ENCODE measurements around the gene SRI. TPM values are rescaled to one million over a fixed set of nuclear protein-coding genes. Genes with fewer than 3 reads are reported as not detected.

SRI gene
- total RNA-seq, 1 experiment from 2014 or later, result 136 TPM

DNA sequence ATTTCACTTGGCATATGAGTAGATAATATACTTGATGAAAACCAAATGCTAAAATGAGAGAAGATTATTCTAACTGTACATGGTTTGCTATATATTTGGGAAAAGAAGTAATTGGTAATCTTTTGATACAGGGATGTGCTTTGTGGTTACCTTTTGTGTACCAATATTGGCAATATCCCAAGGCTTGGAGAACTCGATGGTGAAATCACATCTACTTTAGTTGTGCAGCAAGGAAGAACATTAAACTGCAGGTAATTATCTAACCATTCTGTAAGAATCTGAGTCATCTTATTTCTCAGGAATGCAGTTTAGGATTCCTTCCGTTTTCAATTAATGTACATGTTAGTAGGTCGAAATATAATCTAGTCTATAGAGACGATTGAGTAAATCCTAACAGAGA, 64.1 kb downstream of the SRI start:
- Histone ChIP-seq H4K20me1 (ENCODE audit: control insufficient read depth, insufficient read depth, insufficient read length) (no peaks in the 10 kb centered on the region), H2BK120ac (ENCODE audit: low read depth, low read length, poor library complexity, severe bottlenecking) (no peak overlapping the region), H3T11ph (ENCODE audit: low read length) (no peak overlapping the region), H4K5ac (ENCODE audit: insufficient read length, low read depth, low read length) (no peak overlapping the region), H2BK5ac (ENCODE audit: insufficient read length, low read length) (no peak overlapping the region), H3K9ac (ENCODE audit: extremely low read depth, insufficient read length, low read length) (no peak overlapping the region), H4K91ac (ENCODE audit: insufficient read length, low read depth, low read length) (no peak overlapping the region), H2AFZ (ENCODE audit: low read length) (no peak overlapping the region), H3K56ac (ENCODE audit: insufficient read length, low read depth, low read length) (no peak overlapping the region), H2BK15ac (ENCODE audit: low read depth, low read length) (no peak overlapping the region), H3K79me2 (ENCODE audit: insufficient read depth, low read length) (no peaks in the 10 kb centered on the region), H3K4me1 (ENCODE audit: insufficient read depth, low read length) (peaks cover 6% of the 10 kb centered on the region), H4K8ac (replicated peaks; ENCODE audit: insufficient read length, low read depth, low read length) (no peak overlapping the region), H3K14ac (ENCODE audit: insufficient read depth, low read length) (no peak overlapping the region), H3K9me3 (ENCODE audit: control insufficient read depth, low read depth, low read length) (no peaks in the 10 kb centered on the region), H2AK5ac (ENCODE audit: insufficient read length, low read length) (no peak overlapping the region), H3K23me2 (ENCODE audit: insufficient read length, low read depth, low read length, poor library complexity, severe bottlenecking) (no peaks in the 10 kb centered on the region), H2BK20ac (ENCODE audit: low read depth, low read length, poor library complexity, severe bottlenecking) (no peak overlapping the region), H3K18ac (ENCODE audit: insufficient read length, low read depth, low read length) (no peak overlapping the region), H3K79me1 (ENCODE audit: insufficient read depth, low read depth, low read length, poor library complexity, severe bottlenecking) (no peaks in the 10 kb centered on the region), H3K23ac (ENCODE audit: insufficient read length, low read depth, low read length) (no peak overlapping the region), H3K4me2 (ENCODE audit: insufficient read depth, insufficient read length, low read length) (no peak overlapping the region), H2BK12ac (ENCODE audit: insufficient read length, low read depth, low read length) (no peak overlapping the region), H3K4ac (ENCODE audit: low read depth, low read length) (no peak overlapping the region), H3K27me3 (ENCODE audit: insufficient read depth, low read length) (no peaks in the 10 kb centered on the region), H3K27ac (ENCODE audit: insufficient read length, low read depth, low read length) (no peak overlapping the region)
- Mint-ChIP-seq H3K4me1 (peaks cover 24 to 28% of the 10 kb centered on the region in 2 experiments), H3K9me3 (peaks cover 19 to 29% of the 10 kb centered on the region in 2 experiments), H3K36me3 (ENCODE audit: insufficient read depth in 1 of 3, low read depth in 3 of 3) (peaks cover 24 to 50% (median 30%) of the 10 kb centered on the region in 3 experiments), H3K27me3 (ENCODE audit: low read depth) (no peaks in the 10 kb centered on the region), H3K27ac (no peak overlapping the region; a peak in 1 of 7 replicates), H3K4me3 (no peak overlapping the region)
- no peak for TF ChIP-seq CTCF (conservative IDR thresholded peaks at IDR 0.05)
- no peak for DNase-seq
- WGBS (ENCODE audit: extremely low coverage, insufficient read length, low lambda C conversion rate), result 100% methylated on average over 1 of the region's 4 CpGs

Other genes with a start within 250 kb of the SRI start
- not detected in 2 replicates for gene STEAP4, start 86.9 kb upstream of the SRI start, total RNA-seq (2021)